ENCODE data around the gene DOK3.

Gene DOK3

DNA sequence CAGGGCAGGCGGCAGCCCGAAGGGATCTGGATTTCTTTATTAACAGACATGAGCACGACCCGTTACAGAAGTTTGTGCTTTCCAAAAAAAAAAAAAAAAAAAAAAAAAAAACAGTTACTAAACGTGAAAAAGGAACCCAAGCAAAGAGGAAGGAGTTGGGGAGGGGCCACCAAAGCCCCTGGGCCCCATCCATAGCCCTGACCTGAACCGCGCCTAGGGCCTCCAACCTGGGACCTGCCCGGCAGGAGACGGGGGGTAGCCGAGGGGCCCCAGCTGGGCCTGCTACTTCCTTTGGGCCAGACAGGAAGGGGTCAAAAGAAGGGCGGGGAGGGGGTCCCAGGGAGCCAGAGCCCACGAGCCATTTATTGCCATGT lies 53.0 kb downstream of the DOK3 start:
- no peak for DNase-seq (ENCODE audit: extremely low spot score)
- TF ChIP-seq CTCF (IDR thresholded peaks at IDR 0.05; ENCODE audit: control extremely low read depth, extremely low read depth, low read depth, missing control alignments): no peak
- ChIA-PET CTCF (interaction anchor here (0.9 to 15.6 kb wide), 25 partner anchors 11 to 346 kb away, joined by 3 to 285 read pairs (median 8); partner anchors contain the start of genes DOK3, GRK6, PRR7 and TMED9), POLR2A (interaction anchor here (0.8 kb wide), 1 partner anchor 62 kb away, joined by 3 read pairs; no protein-coding TSS in a partner anchor)

GRCh38 chr5:177455661-177456590 lies 53.7 kb downstream of the DOK3 start:
- peak; percentile 97 for TF ChIP-seq CTCF (IDR thresholded peaks at IDR 0.05; ENCODE audit: control extremely low read depth, extremely low read depth, low read depth, missing control alignments)

DNA sequence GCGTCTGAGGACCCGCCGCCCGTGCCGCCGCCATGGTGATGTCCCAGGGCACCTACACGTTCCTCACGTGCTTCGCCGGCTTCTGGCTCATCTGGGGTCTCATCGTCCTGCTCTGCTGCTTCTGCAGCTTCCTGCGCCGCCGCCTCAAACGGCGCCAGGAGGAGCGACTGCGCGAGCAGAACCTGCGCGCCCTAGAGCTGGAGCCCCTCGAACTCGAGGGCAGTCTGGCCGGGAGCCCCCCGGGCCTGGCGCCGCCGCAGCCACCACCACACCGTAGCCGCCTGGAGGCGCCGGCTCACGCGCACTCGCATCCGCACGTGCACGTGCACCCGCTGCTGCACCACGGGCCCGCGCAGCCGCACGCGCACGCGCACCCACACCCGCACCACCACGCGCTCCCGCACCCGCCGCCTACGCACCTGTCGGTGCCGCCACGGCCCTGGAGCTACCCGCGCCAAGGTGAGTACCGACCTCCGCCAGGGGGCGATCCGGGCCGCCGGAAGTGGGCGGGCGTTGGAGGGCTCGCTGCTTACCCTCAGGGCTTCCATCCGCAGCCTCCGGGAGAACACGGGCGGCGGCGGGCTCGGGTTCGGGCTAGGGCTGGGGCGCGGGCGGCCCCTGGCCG lies 54.5 kb downstream of the DOK3 start:
- CTCF ChIA-PET: interaction anchor here (0.8 to 21.0 kb wide), 43 partner anchors 12 to 384 kb away, joined by 3 to 549 read pairs (median 6); partner anchors contain the start of genes DOK3, F12, GRK6 and LMAN2
- DNase-seq (ENCODE audit: extremely low spot score): peak; percentile 89
- TF ChIP-seq CTCF (IDR thresholded peaks at IDR 0.05; ENCODE audit: control extremely low read depth, extremely low read depth, low read depth, missing control alignments): peak; percentile 80
- POLR2A ChIA-PET: interaction anchor here (0.8 to 2.1 kb wide), 5 partner anchors 10 to 71 kb away, joined by 3 to 10 read pairs (median 3); partner anchors contain the start of genes DOK3, GRK6 and SLC34A1

More at GRCh38 chr5:177455661-177456590, 53.7 kb downstream of the DOK3 start:
- ChIA-PET POLR2A (interaction anchor here (0.8 to 2.1 kb wide), 4 partner anchors 52 to 72 kb away, joined by 3 to 10 read pairs (median 3); partner anchors contain the start of genes DOK3 and SLC34A1), CTCF (interaction anchor here (0.8 to 21.0 kb wide), 41 partner anchors 12 to 385 kb away, joined by 3 to 549 read pairs (median 7); partner anchors contain the start of genes DOK3, F12, GRK6 and LMAN2)
- DNase-seq (ENCODE audit: extremely low spot score): peak; percentile 91

- DNase-seq (ENCODE audit: extremely low spot score): peak; percentile 95
- ChIA-PET CTCF (interaction anchor here (0.7 to 21.0 kb wide), 40 partner anchors 12 to 797 kb away, joined by 3 to 549 read pairs (median 6); partner anchors contain the start of genes DOK3, F12, GRK6 and LMAN2), POLR2A (interaction anchor here (0.8 to 2.1 kb wide), 4 partner anchors 9 to 71 kb away, joined by 3 to 10 read pairs (median 4); partner anchors contain the start of genes GRK6 and SLC34A1)
- peak; percentile 90 for TF ChIP-seq CTCF (IDR thresholded peaks at IDR 0.05; ENCODE audit: control extremely low read depth, extremely low read depth, low read depth, missing control alignments)
Measured at GRCh38 chr5:177454397-177455035, 55.1 kb downstream of the DOK3 start.

DNA sequence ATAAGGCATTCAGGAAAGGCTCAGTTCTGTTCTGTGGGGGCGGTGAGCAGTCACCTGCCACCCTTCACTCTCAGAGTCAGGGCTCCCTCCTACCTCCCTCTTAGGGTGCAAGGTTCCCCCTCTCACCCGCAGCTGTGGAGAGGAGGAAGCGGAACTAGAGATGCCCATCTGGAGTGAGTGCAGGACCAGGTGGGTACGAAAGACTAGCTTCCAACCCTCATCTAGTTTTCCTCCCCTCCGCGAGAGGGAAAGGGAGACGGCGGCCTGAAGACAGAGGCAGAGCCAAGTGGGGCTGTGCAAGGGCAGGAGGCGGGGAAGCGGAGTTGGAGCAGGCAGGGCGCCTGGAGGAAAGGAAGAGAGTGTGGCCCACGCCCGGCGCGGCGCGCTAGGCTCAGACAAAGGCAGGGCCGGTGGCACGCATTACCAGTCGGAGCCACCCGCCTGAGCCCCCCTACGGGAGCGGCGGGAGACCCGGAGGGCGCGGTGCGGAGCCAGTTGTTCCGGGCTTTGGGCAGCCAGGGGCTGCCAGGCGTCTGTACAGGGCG lies 55.7 kb downstream of the DOK3 start:
- TF ChIP-seq CTCF (IDR thresholded peaks at IDR 0.05; ENCODE audit: control extremely low read depth, extremely low read depth, low read depth, missing control alignments): no peak
- ChIA-PET CTCF (interaction anchor here (0.7 to 21.0 kb wide), 27 partner anchors 11 to 796 kb away, joined by 3 to 549 read pairs (median 9); partner anchors contain the start of genes DOK3, F12, GRK6 and LMAN2), POLR2A (interaction anchor here (1.0 to 2.1 kb wide), 2 partner anchors 28 to 50 kb away, joined by 6 to 10 read pairs; partner anchors contain the start of gene GRK6)
- no peak for DNase-seq (ENCODE audit: extremely low spot score)
